HepG2 (cell line): Measurements from ENCODE around the gene SYVN1. TPM values are rescaled to one million over a fixed set of nuclear protein-coding genes. Genes with fewer than 3 reads are reported as not detected.

Experiments used
- ATAC-seq: fragments of 200-7000 bp; cut with Tn5 transposase; 3 replicates; pipeline ENCODE4 v1.9.1; 2020; ENCODE audit warnings: mild to moderate bottlenecking, moderate library complexity
- BruUV-seq: library from RNA; stranded (reverse); fragments of 400-500 nt; replicated peaks from 2 replicates; lab custom pipeline; 2021; lab: Mats Ljungman, UMichigan
- CTCF ChIA-PET: fragments of 300-600 bp; formaldehyde crosslinking; extraction: SDS; loops from one replicate; lab custom pipeline; 2021; ENCODE audit warnings: low total read pairs, inconsistent platforms, low intra/inter-chr PET ratio; lab: Yijun Ruan, JAX
- POLR2A ChIA-PET: fragments of 350-600 bp; sonication (Branson Sonifier 250); formaldehyde crosslinking; loops from one replicate; lab custom pipeline; 2020; ENCODE audit warnings: antibody characterized with exemption, inconsistent platforms; lab: Yijun Ruan, JAX
- DNase-seq: peaks from one replicate; pipeline ENCODE4 v3.0.0-alpha.2; 2015; ENCODE audit warnings: low spot score
- FAIRE-seq: peaks from 3 replicates; lab custom pipeline; 2011; peaks lifted over from hg19 to GRCh38; lab: Jason Lieb, UNC
- H2AFZ ChIP-seq: one replicate; pipeline ENCODE4 v1.6.1; 2011; ENCODE audit warnings: low read length, inconsistent platforms
- H3K27ac ChIP-seq: fragments of 300-600 bp; 3 replicates; pipeline ENCODE4 v1.8.0; 2011; ENCODE audit warnings: mixed run types, mild to moderate bottlenecking, mixed read lengths, low read length, inconsistent platforms; ENCODE audit not compliant: insufficient read depth; ENCODE audit errors: extremely low read length
- H3K27me3 ChIP-seq, 2 experiments: fragments of 200-600 bp in 1 of 2; 2 replicates in 1 of 2; 3 replicates in 1 of 2; pipeline versions ENCODE4 v1.6.0 to v1.8.0; 2011; ENCODE audit warnings: low read length in 2 of 2, mild to moderate bottlenecking in 2 of 2, moderate library complexity in 2 of 2, inconsistent platforms in 1 of 2; ENCODE audit not compliant: insufficient read depth in 2 of 2, control insufficient read depth in 1 of 2
- H3K36me3 ChIP-seq, 2 experiments: fragments of 200-600 bp in 1 of 2; replicated peaks in 1 of 2; 2 replicates in 1 of 2; 3 replicates in 1 of 2; pipeline versions ENCODE4 v1.5.1 to v1.8.0; 2011; ENCODE audit warnings: low read length in 2 of 2, inconsistent platforms in 1 of 2; ENCODE audit not compliant: insufficient read depth in 2 of 2, control insufficient read depth in 1 of 2
- H3K4me1 ChIP-seq: 2 replicates; pipeline ENCODE4 v1.5.1; 2012; ENCODE audit warnings: low read length, inconsistent platforms; ENCODE audit not compliant: insufficient read depth
- H3K4me2 ChIP-seq: 2 replicates; pipeline ENCODE4 v1.6.0; 2011; ENCODE audit warnings: low read depth, low read length, inconsistent platforms
- H3K4me3 ChIP-seq, 3 experiments: fragments of 200-600 bp in 1 of 3; sonication (generic), shearing (Covaris generic) in 1 of 3; replicated peaks in 1 of 3; 2 replicates each; pipeline ENCODE4 v1.5.1; 2011 to 2016; ENCODE audit warnings: low read length in 3 of 3, inconsistent platforms in 2 of 3, low read depth in 2 of 3, mild to moderate bottlenecking in 2 of 3, control low read depth in 1 of 3, mixed read lengths in 1 of 3; ENCODE audit not compliant: insufficient read depth in 1 of 3
- H3K79me2 ChIP-seq: one replicate; pipeline ENCODE4 v1.6.1; 2011; ENCODE audit warnings: low read length, inconsistent platforms; ENCODE audit not compliant: insufficient read depth
- H3K9ac ChIP-seq: 2 replicates; pipeline ENCODE4 v1.6.0; 2011; ENCODE audit warnings: mild to moderate bottlenecking, low read depth, low read length, inconsistent platforms; ENCODE audit not compliant: insufficient read depth
- H3K9me3 ChIP-seq: 2 replicates; pipeline ENCODE4 v1.5.1; 2012; ENCODE audit warnings: mild to moderate bottlenecking, low read length
- H4K20me1 ChIP-seq: 2 replicates; pipeline ENCODE4 v1.6.0; 2011; ENCODE audit warnings: inconsistent platforms, mild to moderate bottlenecking, low read length, moderate library complexity; ENCODE audit not compliant: insufficient read depth
- JUN ChIP-seq: sonication (generic); formaldehyde crosslinking; IDR thresholded peaks from 2 replicates; pipeline ENCODE4 v1.4.0; 2020; ENCODE audit warnings: mild to moderate bottlenecking, missing genetic modification reagents
- YEATS2 ChIP-seq: sonication (generic); formaldehyde crosslinking; IDR thresholded peaks from 2 replicates; pipeline ENCODE4 v1.4.0; 2020; ENCODE audit warnings: missing genetic modification reagents, borderline replicate concordance
- ZBTB37 ChIP-seq: sonication (generic); formaldehyde crosslinking; IDR thresholded peaks from 2 replicates; pipeline ENCODE4 v1.4.0; 2020; ENCODE audit warnings: mild to moderate bottlenecking, missing genetic modification reagents
- ZNF550 ChIP-seq: sonication (generic); formaldehyde crosslinking; IDR thresholded peaks from 2 replicates; pipeline ENCODE4 v1.4.0; 2020; ENCODE audit warnings: mild to moderate bottlenecking, missing genetic modification reagents, borderline replicate concordance
- WGBS: methylation state at CpG from one replicate; pipeline ENCODE4 v1.1.6; 2017; ENCODE audit warnings: low lambda C conversion rate; 5-methylcytosine and 5-hydroxymethylcytosine counted together
- in situ Hi-C: cut with HindIII; loops from 2 replicates; pipeline ENCODE4 v1.10.0; 2017; ENCODE audit warnings: low pct_unique_long_range_greater_than_20kb; ENCODE audit not compliant: extremely low pct_ligation_motif_present
- intact Hi-C: fragments of 100-400 bp; cut with micrococcal nuclease; formaldehyde crosslinking; loops from one replicate; pipeline ENCODE4 v1.10.0; 2022; ENCODE audit not compliant: unreplicated experiment
- polyA plus RNA-seq, 8 experiments: library from polyadenylated mRNA; depleted of rRNA in 3 of 8; stranded (reverse) in 7 of 8; unstranded in 1 of 8; fragments of >200 nt; fragmentation: Illumina TruSeq in 4 of 8; extraction: Trizol in 4 of 8; gene quantifications; 2 replicates each; pipeline versions ENCODE4 v1.2.1 to v1.2.3, GENCODE V29; 2011 to 2016; ENCODE audit warnings: low read depth in 4 of 8, missing spikeins in 1 of 8, mixed read lengths in 1 of 8; ENCODE audit not compliant: insufficient read depth in 1 of 8
- total RNA-seq, 5 experiments: library from RNA; depleted of rRNA; stranded (reverse); fragments of >200 nt; fragmentation: Illumina TruSeq; extraction: Trizol; gene quantifications; 2 replicates each; pipeline ENCODE4 v1.2.3, GENCODE V29; 2016; ENCODE audit warnings: low read depth in 1 of 5
- TF ChIP-seq, protein P1 (sequence below): sonication (generic); formaldehyde crosslinking; conservative IDR thresholded peaks from 2 replicates; pipeline ENCODE4 v1.8.0; 2022; ENCODE audit warnings: mild to moderate bottlenecking, moderate library complexity, missing genetic modification reagents
- TF ChIP-seq, protein P2 (sequence below): IDR thresholded peaks from 2 replicates; pipeline ENCODE4 v1.4.0; 2020; ENCODE audit warnings: mild to moderate bottlenecking, missing genetic modification reagents

Gene SYVN1
- total and polyA plus RNA-seq, 2 of the 13 experiments (the other 11 are each of a cell fraction or from before 2014, with no cell fraction given), result 10.3 to 22.5 TPM

- no peak for TF ChIP-seq YEATS2 (CRISPR knock-in tag)
- TF ChIP-seq, protein P1, sequence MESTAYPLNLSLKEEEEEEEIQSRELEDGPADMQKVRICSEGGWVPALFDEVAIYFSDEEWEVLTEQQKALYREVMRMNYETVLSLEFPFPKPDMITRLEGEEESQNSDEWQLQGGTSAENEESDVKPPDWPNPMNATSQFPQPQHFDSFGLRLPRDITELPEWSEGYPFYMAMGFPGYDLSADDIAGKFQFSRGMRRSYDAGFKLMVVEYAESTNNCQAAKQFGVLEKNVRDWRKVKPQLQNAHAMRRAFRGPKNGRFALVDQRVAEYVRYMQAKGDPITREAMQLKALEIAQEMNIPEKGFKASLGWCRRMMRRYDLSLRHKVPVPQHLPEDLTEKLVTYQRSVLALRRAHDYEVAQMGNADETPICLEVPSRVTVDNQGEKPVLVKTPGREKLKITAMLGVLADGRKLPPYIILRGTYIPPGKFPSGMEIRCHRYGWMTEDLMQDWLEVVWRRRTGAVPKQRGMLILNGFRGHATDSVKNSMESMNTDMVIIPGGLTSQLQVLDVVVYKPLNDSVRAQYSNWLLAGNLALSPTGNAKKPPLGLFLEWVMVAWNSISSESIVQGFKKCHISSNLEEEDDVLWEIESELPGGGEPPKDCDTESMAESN, result no peak
- TF ChIP-seq, protein P2, sequence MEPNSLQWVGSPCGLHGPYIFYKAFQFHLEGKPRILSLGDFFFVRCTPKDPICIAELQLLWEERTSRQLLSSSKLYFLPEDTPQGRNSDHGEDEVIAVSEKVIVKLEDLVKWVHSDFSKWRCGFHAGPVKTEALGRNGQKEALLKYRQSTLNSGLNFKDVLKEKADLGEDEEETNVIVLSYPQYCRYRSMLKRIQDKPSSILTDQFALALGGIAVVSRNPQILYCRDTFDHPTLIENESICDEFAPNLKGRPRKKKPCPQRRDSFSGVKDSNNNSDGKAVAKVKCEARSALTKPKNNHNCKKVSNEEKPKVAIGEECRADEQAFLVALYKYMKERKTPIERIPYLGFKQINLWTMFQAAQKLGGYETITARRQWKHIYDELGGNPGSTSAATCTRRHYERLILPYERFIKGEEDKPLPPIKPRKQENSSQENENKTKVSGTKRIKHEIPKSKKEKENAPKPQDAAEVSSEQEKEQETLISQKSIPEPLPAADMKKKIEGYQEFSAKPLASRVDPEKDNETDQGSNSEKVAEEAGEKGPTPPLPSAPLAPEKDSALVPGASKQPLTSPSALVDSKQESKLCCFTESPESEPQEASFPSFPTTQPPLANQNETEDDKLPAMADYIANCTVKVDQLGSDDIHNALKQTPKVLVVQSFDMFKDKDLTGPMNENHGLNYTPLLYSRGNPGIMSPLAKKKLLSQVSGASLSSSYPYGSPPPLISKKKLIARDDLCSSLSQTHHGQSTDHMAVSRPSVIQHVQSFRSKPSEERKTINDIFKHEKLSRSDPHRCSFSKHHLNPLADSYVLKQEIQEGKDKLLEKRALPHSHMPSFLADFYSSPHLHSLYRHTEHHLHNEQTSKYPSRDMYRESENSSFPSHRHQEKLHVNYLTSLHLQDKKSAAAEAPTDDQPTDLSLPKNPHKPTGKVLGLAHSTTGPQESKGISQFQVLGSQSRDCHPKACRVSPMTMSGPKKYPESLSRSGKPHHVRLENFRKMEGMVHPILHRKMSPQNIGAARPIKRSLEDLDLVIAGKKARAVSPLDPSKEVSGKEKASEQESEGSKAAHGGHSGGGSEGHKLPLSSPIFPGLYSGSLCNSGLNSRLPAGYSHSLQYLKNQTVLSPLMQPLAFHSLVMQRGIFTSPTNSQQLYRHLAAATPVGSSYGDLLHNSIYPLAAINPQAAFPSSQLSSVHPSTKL (CRISPR knock-in tag), result no peak
- TF ChIP-seq JUN, result no peak
- TF ChIP-seq ZNF550 (CRISPR knock-in tag), result no peak
- TF ChIP-seq ZBTB37 (CRISPR knock-in tag), result no peak
- TF ChIP-seq, all 625 proteins: peak for 0
- H2AFZ ChIP-seq, result no peak overlapping the region
- H3K36me3 ChIP-seq, result peaks cover 33 to 63% of the 10 kb centered on the region in 2 experiments
- peaks cover 37% of the 10 kb centered on the region for H3K4me1 ChIP-seq
- H4K20me1 ChIP-seq, result no peaks in the 10 kb centered on the region
- no peak for FAIRE-seq
- intact Hi-C loops (no loop called here), in situ Hi-C loops (no loop called here)
- no TSS peak for BruUV-seq
- ChIA-PET CTCF (no interaction called here), POLR2A (interaction anchor here (1.0 to 4.7 kb wide), 2 partner anchors 11 to 57 kb away, joined by 3 to 105 read pairs; partner anchors contain the start of genes CAPN1 and SYVN1)
- H3K79me2 ChIP-seq, result peaks cover 42% of the 10 kb centered on the region
- H3K27ac ChIP-seq, result no peak overlapping the region
- no peak overlapping the region for H3K4me2 ChIP-seq
- H3K27me3 ChIP-seq, result no peaks in the 10 kb centered on the region; a peak in 1 of 5 replicates
- no peak overlapping the region for H3K9ac ChIP-seq
- H3K9me3 ChIP-seq, result no peaks in the 10 kb centered on the region
- no peak for ATAC-seq
- DNase-seq, result no peak
- H3K4me3 ChIP-seq, result no peak overlapping the region
- WGBS, result 94% methylated on average over 4 of the region's 5 CpGs
These were observed 9.7 kb downstream of the SYVN1 start for GRCh38 chr11:65124480-65125196.
